WI38 (cell line): ENCODE results near the gene LIX1L.

Experiments used
- H3K4me3 ChIP-seq: 2 replicates; pipeline ENCODE4 v1.5.1; 2011; ENCODE audit warnings: low read depth, mild to moderate bottlenecking, control low read depth, low read length
- TF ChIP-seq, protein P1 (sequence below): IDR thresholded peaks from 2 replicates; pipeline ENCODE4 v1.5.1; 2012; ENCODE audit warnings: low read depth, mild to moderate bottlenecking, control low read depth, low read length

Gene LIX1L

DNA sequence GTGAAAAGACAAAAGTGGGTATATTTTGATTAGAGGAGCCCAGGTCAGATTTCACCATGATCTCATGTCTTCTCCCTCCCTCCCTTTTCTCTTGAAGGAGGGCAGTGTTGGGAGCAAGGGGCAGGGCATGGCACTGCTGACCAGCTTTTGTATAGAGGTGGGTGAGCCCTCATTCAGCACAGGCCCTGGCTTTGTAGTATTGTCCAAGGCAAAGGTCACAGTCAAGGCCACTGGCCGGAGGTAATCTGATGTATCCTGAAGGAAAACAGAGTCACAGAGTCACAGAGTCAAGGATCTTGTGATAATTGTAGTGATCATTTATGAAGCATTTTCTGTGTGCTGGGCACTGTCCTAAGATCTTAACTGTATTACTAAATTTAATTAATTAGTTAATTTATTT lies 59.8 kb downstream of the LIX1L start:
- H3K4me3 ChIP-seq = no peak overlapping the region
- TF ChIP-seq, protein P1, sequence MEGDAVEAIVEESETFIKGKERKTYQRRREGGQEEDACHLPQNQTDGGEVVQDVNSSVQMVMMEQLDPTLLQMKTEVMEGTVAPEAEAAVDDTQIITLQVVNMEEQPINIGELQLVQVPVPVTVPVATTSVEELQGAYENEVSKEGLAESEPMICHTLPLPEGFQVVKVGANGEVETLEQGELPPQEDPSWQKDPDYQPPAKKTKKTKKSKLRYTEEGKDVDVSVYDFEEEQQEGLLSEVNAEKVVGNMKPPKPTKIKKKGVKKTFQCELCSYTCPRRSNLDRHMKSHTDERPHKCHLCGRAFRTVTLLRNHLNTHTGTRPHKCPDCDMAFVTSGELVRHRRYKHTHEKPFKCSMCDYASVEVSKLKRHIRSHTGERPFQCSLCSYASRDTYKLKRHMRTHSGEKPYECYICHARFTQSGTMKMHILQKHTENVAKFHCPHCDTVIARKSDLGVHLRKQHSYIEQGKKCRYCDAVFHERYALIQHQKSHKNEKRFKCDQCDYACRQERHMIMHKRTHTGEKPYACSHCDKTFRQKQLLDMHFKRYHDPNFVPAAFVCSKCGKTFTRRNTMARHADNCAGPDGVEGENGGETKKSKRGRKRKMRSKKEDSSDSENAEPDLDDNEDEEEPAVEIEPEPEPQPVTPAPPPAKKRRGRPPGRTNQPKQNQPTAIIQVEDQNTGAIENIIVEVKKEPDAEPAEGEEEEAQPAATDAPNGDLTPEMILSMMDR = no peak

DNA sequence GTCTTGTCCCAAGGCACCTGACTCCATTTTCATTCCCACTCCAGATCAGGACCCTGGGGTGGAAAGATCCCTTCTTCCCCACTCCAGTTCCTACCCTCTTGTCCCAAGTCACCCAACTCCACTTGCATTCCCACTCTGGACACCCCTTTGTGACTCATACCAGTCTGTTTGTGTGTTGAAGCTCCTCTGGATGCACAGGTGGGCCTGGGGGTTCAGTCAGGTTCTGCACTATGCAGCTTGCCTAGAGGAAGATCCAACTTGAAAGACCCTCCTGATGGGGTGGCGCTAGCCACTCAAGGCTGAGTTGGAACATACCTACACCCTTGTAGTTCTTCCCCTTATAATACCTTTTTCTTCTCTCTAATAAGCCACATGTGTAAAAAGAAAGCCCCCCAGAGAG lies 62.3 kb downstream of the LIX1L start:
- TF ChIP-seq, protein P1 = no peak
- H3K4me3 ChIP-seq = no peak overlapping the region

DNA sequence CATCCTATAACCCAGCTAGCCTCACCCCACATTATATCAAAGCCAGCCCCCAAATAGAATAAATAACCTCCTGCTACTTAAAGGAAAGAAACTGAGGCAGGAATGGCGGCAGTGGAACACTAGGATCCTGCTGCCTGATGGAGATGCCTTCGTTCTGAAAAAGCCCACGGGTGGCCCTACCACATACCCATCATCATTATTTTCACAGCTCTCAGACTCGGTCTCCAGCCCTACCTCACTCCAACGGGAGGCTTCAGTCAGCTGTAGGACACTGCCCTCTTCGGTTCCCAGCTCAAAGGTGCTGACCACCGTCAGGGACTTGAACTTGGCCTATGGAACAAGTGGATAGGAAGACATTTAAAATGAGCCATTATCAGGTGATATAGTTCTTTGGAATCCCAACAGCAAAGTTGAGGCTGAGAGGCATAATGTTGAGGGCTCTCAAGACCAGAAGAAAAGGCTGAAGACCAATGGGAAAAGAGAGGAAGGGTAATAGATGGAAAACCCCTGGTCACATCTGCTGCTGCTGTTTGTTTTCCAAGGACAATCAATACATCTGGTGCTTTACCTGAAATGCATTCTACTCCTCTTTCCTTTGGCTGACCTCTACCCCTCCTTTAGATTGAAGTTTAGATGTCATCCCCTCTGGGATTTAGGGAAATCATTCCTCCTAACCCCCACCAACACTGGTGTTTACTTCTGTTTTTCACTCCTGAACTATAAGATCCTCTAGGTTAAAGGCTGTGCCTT lies 64.3 kb downstream of the LIX1L start:
- no peak overlapping the region for H3K4me3 ChIP-seq
- TF ChIP-seq, protein P1 = no peak

DNA sequence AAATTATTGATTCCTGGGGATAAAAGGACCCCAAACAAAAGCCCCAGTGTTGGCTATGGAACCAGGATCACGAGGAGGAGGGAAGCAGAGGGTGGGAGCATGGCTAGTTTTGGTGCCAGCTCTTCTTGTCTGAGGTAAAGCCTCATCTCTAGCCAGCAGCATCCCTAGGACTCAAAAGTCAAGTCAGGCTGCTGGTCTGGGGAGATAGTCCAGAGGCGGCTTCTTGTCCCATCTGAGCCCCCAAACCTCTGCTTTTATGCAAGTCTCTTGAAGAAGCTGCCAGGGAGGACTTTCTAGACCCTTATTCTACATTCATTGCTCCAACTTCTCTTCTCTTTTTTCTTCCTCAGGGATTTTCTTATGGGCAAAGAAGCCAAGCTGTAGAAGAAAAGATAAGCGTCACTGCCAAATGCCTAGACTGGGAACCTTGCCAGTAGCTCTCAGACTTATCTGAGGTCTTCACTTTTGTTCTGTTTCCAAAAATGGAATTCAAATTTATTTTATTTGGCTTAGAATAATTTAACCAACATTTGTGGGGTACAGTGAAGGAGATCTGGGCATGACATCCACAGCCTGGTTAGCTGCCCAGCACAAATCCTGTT lies 65.2 kb downstream of the LIX1L start:
- TF ChIP-seq, protein P1 = no peak

DNA sequence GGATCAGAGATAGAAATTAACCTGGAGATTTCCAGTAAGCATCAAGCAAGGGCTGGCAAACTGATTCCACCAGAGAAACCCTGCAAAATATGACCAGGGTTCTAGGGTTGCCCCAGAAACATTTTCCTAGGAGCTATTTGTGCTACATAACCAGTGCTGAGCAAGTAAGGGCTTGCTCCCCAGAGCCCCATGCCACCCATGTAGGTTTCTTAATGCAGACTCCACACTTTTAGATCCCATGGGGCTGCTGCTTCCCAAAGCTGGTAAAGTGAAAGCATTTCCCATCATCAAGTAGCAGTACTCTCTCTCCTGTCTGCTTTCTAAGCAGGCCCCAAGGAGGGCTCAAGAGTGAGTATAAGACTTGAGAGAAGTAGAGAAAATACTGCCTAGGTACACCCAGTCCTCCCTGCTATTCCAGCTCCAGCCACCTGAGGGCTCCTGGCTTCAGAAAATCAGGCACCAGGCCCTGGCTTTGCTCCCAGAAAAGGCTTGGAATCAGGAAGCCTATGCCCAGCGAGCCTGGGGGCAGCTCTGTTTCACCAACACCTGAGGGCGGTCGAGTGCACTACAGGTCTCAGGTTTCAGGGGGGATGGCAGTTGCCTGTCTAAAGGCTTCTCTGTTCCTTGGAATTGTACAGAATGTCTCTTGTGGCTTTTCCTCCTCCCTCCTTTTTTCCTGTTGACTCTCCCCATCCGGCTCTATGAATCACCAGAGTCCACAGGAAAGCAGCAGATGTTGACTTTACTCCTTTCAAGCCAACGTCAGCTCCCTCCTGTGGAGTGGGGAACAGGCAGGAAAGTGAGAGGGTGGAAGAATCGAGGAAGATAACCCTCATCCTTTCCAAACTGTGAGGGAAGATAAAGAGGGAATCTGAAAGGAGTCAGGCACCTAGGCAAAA lies 66.0 kb downstream of the LIX1L start:
- TF ChIP-seq, protein P1 = peak; percentile 96
- H3K4me3 ChIP-seq = peak overlapping the region; percentile 23; the same call in 1 of the 2 replicates

More for the DNA sequence above, 65.2 kb downstream of the LIX1L start:
- peak overlapping the region; percentile 23; the same call in 1 of the 2 replicates for H3K4me3 ChIP-seq

DNA sequence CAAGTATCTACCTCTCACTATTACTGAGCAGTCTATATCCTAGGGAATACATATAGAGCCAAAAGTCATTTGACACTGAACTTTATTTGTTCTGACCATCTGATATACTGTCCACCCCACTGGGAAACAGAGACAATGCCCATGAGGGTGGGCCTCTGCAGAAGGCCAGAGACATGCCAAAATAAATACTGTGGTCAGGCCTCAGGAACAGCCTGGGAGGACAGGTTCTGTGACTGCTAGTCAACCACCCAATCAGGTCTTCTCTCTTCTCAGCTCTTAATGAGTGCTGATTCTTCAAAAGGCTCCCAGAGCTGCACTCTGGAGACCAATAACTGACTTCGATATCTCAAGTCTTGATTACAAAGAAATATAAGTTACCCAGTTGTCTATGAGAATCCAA lies 66.7 kb downstream of the LIX1L start:
- TF ChIP-seq, protein P1 = no peak
- no peak overlapping the region for H3K4me3 ChIP-seq
